HEK293T (cell line): Measurements from ENCODE around the gene TNFRSF9.

Experiments
- CTCF ChIA-PET: fragments of 350-600 bp; formaldehyde crosslinking; extraction: SDS; loops from one replicate; lab custom pipeline; 2021; ENCODE audit warnings: antibody characterized with exemption, inconsistent platforms; lab: Yijun Ruan, JAX
- POLR2A ChIA-PET: fragments of 350-600 bp; formaldehyde crosslinking; extraction: SDS; loops from one replicate; lab custom pipeline; 2020; ENCODE audit warnings: antibody characterized with exemption, inconsistent platforms; lab: Yijun Ruan, JAX
- DNase-seq: peaks from one replicate; pipeline ENCODE4 v3.0.0; 2012; ENCODE audit warnings: mixed read lengths; ENCODE audit errors: extremely low spot score
- ARNT ChIP-seq: fragments of 450-650 bp; IDR thresholded peaks from 2 replicates; pipeline ENCODE4 v1.6.1; 2017; ENCODE audit warnings: mild to moderate bottlenecking
- BHLHE40 ChIP-seq: fragments of 450-650 bp; IDR thresholded peaks from 2 replicates; pipeline ENCODE4 v1.6.1; 2016; ENCODE audit warnings: mild to moderate bottlenecking, moderate library complexity, borderline replicate concordance
- CTBP1 ChIP-seq: fragments of 450-650 bp; IDR thresholded peaks from 2 replicates; pipeline ENCODE4 v1.6.1; 2016; ENCODE audit warnings: borderline replicate concordance
- ELF4 ChIP-seq: fragments of 450-650 bp; IDR thresholded peaks from 2 replicates; pipeline ENCODE4 v1.6.1; 2017; ENCODE audit warnings: antibody characterized with exemption
- FOXA1 ChIP-seq: fragments of 450-650 bp; IDR thresholded peaks from 2 replicates; pipeline ENCODE4 v1.6.1; 2016; ENCODE audit warnings: mild to moderate bottlenecking
- FOXK2 ChIP-seq: fragments of 450-650 bp; IDR thresholded peaks from 2 replicates; pipeline ENCODE4 v1.6.1; 2016; ENCODE audit warnings: mild to moderate bottlenecking
- FOXM1 ChIP-seq: fragments of 450-650 bp; IDR thresholded peaks from 2 replicates; pipeline ENCODE4 v1.6.1; 2017; ENCODE audit warnings: mild to moderate bottlenecking, borderline replicate concordance
- HDGF ChIP-seq: fragments of 450-650 bp; IDR thresholded peaks from 2 replicates; pipeline ENCODE4 v1.6.1; 2017; ENCODE audit warnings: antibody characterized with exemption, borderline replicate concordance
- L3MBTL2 ChIP-seq: fragments of 450-650 bp; conservative IDR thresholded peaks from 2 replicates; pipeline ENCODE4 v1.6.1; 2016; ENCODE audit warnings: mild to moderate bottlenecking
- LEF1 ChIP-seq: fragments of 450-650 bp; IDR thresholded peaks from 2 replicates; pipeline ENCODE4 v1.6.1; 2017; ENCODE audit warnings: mild to moderate bottlenecking, borderline replicate concordance
- NFRKB ChIP-seq: fragments of 450-650 bp; IDR thresholded peaks from 2 replicates; pipeline ENCODE4 v1.6.1; 2016; ENCODE audit warnings: mild to moderate bottlenecking, moderate library complexity
- PKNOX1 ChIP-seq: fragments of 450-650 bp; IDR thresholded peaks from 2 replicates; pipeline ENCODE4 v1.6.1; 2016
- SP1 ChIP-seq: fragments of 450-650 bp; IDR thresholded peaks from 2 replicates; pipeline ENCODE4 v1.6.1; 2017
- SUZ12 ChIP-seq: fragments of 450-650 bp; IDR thresholded peaks from 2 replicates; pipeline ENCODE4 v1.6.1; 2016; ENCODE audit warnings: mild to moderate bottlenecking
- TARDBP ChIP-seq: fragments of 450-650 bp; IDR thresholded peaks from 2 replicates; pipeline ENCODE4 v1.6.1; 2016
- ZNF384 ChIP-seq: fragments of 450-650 bp; IDR thresholded peaks from 2 replicates; pipeline ENCODE4 v1.6.1; 2016

TNFRSF9 gene

GRCh38 chr1:7905262-7905661 is 35.4 kb downstream of the TNFRSF9 start:
- no peak for DNase-seq
- CTCF ChIA-PET, result no interaction called here
- TF ChIP-seq ZNF384 (no peak), LEF1 (no peak), CTBP1 (no peak), BHLHE40 (no peak), ELF4 (peak; percentile 16; the same call in 1 of the 2 replicates), NFRKB (no peak)
- POLR2A ChIA-PET, result no interaction called here

- POLR2A ChIA-PET, result no interaction called here
- DNase-seq, result peak; percentile 83
- TF ChIP-seq LEF1 (peak; percentile 88), HDGF (no peak)
- CTCF ChIA-PET, result interaction anchor here (1.2 kb wide), 1 partner anchor 150 kb away, joined by 5 read pairs; no protein-coding TSS in a partner anchor
Observed at GRCh38 chr1:7902478-7903085, 38.1 kb downstream of the TNFRSF9 start.

- CTCF ChIA-PET, result interaction anchor here (0.7 kb wide), 1 partner anchor 65 kb away, joined by 5 read pairs; no protein-coding TSS in a partner anchor
- no peak for DNase-seq
- no peak for TF ChIP-seq FOXA1
- TF ChIP-seq HDGF, result no peak
- TF ChIP-seq SUZ12, result no peak
- no peak for TF ChIP-seq ELF4
- TF ChIP-seq FOXK2, result no peak
- no peak for TF ChIP-seq SP1
- TF ChIP-seq ZNF384, result no peak
- no peak for TF ChIP-seq L3MBTL2
- TF ChIP-seq ARNT, result no peak
- TF ChIP-seq NFRKB, result no peak
- POLR2A ChIA-PET, result interaction anchor here (1.0 kb wide), 1 partner anchor 62 kb away, joined by 3 read pairs; the partner anchor contains the start of gene PARK7
Observed at GRCh38 chr1:7899741-7900140, 40.9 kb downstream of the TNFRSF9 start.

GRCh38 chr1:7898962-7899361 is 41.7 kb downstream of the TNFRSF9 start:
- ChIA-PET CTCF (interaction anchor here (0.6 kb wide), 1 partner anchor 233 kb away, joined by 3 read pairs; no protein-coding TSS in a partner anchor), POLR2A (interaction anchor here (1.0 kb wide), 1 partner anchor 62 kb away, joined by 3 read pairs; the partner anchor contains the start of gene PARK7)
- TF ChIP-seq TARDBP, result no peak
- no peak for TF ChIP-seq HDGF
- no peak for TF ChIP-seq SP1
- no peak for TF ChIP-seq LEF1
- TF ChIP-seq FOXK2, result no peak
- TF ChIP-seq L3MBTL2, result no peak
- no peak for TF ChIP-seq NFRKB
- TF ChIP-seq ZNF384, result no peak
- no peak for TF ChIP-seq BHLHE40
- no peak for DNase-seq

- TF ChIP-seq HDGF (no peak), NFRKB (no peak), FOXM1 (no peak), L3MBTL2 (no peak), FOXK2 (no peak), ARNT (no peak), FOXA1 (no peak)
- ChIA-PET POLR2A (no interaction called here), CTCF (no interaction called here)
- DNase-seq, result no peak
Observed at GRCh38 chr1:7896994-7897393, 43.6 kb downstream of the TNFRSF9 start.

- TF ChIP-seq LEF1, result no peak
- TF ChIP-seq FOXA1, result no peak
- TF ChIP-seq ARNT, result no peak
- no peak for TF ChIP-seq NFRKB
- no peak for TF ChIP-seq FOXK2
- no peak for TF ChIP-seq ELF4
- no peak for TF ChIP-seq BHLHE40
- no peak for TF ChIP-seq TARDBP
- no peak for TF ChIP-seq CTBP1
- POLR2A ChIA-PET, result no interaction called here
- CTCF ChIA-PET, result no interaction called here
- DNase-seq, result no peak
Observed at GRCh38 chr1:7893529-7894180, 47.0 kb downstream of the TNFRSF9 start.

- TF ChIP-seq ARNT (no peak), ELF4 (no peak), TARDBP (no peak), FOXM1 (no peak), LEF1 (no peak), ZNF384 (no peak), BHLHE40 (no peak), SP1 (no peak), CTBP1 (no peak), L3MBTL2 (no peak), NFRKB (no peak), HDGF (no peak), FOXK2 (no peak), PKNOX1 (no peak), SUZ12 (no peak), FOXA1 (no peak)
- POLR2A ChIA-PET, result no interaction called here
- no peak for DNase-seq
- CTCF ChIA-PET, result interaction anchor here (0.6 to 1.2 kb wide), 2 partner anchors 120 to 224 kb away, joined by 3 read pairs; no protein-coding TSS in a partner anchor
Observed at GRCh38 chr1:7891804-7892203, 48.8 kb downstream of the TNFRSF9 start.
